GM10847 (cell line): Measurements from ENCODE around the gene TMEM164.

Source experiments
- POLR2A ChIP-seq: IDR thresholded peaks from 2 replicates; pipeline ENCODE4 v1.6.1; 2011; ENCODE audit not compliant: insufficient read length; ENCODE audit errors: extremely low read depth

The TMEM164 gene

DNA sequence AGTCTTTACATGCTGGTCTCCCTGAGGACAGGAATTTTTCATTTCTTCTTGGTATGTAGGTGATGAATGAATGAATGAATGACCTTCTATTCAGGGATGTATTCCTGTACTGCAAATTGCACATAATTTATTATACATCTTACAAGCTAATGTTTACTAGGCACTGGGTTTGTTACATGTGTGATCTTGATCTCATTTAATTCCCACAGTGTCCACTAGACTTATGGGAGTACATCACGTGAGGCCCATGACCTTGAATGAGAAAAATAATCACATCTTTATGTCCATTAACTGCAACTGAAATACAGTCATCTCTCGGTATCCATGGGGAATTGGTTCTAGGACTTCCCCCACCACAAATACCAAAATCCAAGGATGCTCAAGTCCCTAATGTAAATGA lies 150.3 kb downstream of the TMEM164 start:
- TF ChIP-seq POLR2A = no peak

DNA sequence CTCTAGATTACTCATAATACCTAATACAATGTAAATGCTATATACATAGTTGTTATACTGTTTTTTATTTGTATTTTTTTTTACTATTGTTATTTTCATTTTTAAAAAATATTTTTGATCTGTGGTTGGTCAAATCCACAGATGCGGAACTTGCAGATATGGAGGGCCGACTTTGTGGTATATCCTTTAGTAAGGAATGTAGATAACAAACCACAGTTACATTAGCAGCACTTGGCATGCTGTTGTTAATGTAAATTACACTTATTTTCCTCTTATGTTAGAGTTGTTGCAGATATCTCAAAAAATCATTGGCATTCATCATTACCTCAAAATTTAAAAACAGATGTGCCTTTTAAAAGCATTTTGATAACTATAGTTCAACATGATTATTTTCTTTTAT lies 151.0 kb downstream of the TMEM164 start:
- TF ChIP-seq POLR2A = no peak

DNA sequence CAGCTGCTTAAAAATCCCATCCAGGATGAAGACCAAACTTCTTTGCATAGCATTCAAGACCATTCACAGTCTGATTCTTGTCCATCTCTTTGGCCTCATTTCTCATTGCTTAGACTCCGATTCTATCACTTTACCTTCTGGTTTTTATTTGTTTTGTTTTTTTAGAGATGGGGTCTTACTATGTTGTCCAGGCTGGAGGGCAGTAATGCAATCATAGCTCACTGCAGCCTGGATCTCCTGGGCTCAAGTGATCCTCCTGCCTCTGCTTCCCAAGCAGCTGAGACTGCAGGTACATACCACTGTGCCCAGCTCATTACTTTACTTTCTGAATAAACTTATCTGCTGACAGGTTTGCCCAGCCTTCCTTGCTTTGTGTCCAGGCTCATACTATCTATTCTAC lies 152.8 kb downstream of the TMEM164 start:
- TF ChIP-seq POLR2A = no peak

DNA sequence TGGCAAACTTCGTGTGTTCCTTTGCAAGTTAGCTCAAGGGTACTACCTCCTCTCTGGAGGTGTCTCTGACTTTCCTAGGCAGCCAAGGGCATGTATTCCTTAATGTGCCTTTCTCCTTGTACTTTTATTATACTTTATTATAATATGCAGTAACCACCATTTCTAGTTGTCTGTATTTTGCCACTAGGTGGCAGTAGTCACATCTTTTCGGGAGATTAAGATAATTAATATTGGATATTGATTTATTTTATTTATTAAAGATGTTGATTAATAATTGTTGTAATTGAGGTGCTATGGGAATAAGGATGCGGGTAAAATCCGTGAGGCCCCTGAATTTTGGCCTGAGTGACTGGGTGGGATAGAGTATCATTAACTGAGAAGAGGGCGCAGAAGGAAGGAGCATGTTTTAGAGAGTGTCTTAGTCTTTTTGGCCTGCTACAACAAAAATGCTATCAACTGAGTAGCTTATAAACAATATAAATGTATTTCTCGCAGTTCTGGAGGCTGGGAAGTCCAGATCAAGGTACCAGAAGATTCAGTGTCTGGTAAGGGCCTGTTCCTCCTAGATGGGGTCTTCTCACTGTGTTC lies 153.3 kb downstream of the TMEM164 start:
- TF ChIP-seq POLR2A = no peak

DNA sequence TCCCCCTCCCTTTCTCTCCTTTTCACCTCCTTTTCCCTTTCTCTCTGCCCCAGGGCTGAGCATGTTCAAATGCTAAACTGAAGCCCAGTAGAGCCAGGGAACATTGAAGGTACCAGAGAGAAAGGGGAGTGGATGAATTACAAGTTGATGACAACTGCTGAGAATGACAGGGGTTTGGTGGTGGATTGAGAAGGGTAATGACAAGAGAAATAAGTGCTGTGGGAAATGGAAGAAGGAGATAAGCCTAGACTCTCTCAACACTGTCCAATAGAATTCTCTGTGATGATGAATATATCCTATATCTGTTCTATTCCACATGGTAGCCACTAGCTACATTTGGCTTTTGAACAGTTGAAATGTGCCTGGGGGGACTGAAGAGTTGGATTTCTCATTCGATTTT lies 154.5 kb downstream of the TMEM164 start:
- TF ChIP-seq POLR2A = no peak

DNA sequence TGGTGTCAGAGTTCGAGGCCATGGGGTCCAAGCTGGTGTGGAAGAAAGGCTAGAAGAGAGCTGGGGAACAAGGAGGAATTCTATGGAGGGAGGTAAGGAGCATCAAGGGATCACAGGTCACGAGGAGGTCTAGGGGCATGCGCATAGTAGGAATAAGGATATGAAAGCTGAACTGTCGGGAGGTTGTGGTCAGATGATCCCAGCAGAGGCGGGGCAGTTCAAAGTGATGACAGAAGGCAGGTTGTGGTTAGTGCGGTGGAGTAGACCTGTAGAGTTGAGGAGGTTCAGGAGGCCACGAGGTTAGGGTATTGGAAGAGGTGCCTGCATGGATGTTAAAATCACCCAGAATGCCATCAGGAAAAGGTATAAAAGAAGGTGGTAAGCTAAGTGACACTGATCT lies 156.3 kb downstream of the TMEM164 start:
- no peak for TF ChIP-seq POLR2A

DNA sequence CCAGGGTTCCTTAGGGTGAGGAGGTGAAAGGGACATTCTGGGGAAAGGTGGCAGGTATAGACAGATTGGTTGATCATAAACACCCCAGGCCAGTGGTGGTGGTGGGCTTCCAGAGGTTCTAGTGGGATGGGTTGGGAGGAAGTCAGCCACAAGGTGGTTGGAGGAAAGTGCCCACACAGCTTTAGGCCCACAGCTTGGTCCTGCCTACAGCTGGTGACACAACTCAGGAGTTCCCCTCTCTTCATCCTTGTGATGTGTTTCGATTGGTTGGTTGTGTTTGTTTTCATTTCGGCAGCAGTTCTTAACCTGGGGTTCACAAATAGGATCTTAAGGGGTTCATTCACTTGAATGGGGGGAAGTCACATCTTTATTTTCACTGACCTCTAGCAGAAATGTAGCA lies 157.0 kb downstream of the TMEM164 start:
- no peak for TF ChIP-seq POLR2A

DNA sequence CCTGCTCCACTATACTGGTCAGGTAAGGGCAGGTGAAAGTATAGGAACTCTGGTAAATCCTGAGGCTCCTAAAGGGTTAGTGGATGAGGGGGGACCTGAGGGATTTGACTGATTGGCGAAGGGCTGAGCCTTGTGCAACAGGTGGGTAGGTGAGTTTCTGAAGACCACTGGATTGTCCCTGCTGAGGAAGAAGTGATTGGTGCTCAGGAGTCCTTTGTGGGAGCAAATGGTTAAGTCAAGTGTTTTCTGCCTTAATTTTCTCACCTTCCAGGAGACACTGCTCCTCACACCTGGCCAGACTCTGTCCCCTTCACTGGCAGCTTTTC lies 158.4 kb downstream of the TMEM164 start:
- TF ChIP-seq POLR2A = no peak

DNA sequence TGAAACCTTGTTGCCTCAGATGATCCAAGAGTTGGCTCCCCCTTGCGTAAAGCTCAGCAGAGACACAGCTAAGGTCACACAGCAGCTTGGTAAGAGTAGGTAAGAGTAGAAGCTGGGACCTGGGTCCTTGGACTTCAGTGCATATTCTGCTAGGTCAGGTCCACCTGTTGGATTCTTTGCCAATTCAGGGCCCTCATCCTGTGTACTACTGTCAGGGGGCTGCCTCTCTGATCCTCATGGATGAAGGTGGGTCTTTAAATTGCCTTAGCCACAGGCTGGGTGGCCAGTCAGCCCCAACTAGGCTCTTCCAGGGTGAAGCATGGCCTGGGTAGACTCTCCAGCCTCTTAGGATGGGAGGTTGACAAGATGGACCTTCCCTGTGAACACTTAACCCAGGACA lies 159.2 kb downstream of the TMEM164 start:
- TF ChIP-seq POLR2A = no peak

DNA sequence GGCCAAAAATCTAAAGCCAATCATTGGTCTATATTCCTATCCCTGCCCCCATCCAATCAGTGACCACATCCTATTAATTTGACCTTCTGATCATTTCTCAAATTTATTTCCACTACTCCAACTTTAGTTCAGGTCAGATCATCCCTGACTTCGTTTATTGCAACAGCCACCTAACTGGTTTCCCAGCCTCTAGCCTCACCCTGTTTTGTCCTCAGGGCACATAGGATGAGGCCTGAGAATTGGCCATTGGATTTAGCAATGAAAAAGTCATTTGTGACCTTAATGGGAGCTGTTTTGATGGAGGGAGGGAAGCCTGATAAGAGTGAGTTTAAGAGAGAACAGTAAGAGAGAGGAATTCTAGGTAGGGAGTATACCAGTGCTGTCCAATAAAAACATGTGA lies 160.0 kb downstream of the TMEM164 start:
- TF ChIP-seq POLR2A = no peak

DNA sequence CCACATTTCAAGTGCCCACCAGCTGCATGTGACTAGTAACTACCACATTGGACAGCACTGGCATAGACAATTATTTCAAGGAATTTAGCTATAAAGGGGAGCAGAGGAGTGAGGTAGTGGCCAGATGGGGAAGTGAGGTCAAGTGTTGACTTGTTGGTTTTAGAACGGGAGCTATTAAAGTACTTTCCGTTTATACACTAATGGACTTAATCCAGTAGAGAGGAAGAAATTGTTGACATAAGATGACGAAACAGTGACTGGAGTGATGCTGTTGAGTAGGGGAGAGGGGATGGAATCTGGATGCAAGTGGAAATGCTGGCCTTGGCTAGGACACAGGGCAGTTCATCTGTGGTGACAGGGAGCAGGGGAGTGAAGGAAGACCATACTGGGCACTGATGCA lies 160.6 kb downstream of the TMEM164 start:
- no peak for TF ChIP-seq POLR2A

DNA sequence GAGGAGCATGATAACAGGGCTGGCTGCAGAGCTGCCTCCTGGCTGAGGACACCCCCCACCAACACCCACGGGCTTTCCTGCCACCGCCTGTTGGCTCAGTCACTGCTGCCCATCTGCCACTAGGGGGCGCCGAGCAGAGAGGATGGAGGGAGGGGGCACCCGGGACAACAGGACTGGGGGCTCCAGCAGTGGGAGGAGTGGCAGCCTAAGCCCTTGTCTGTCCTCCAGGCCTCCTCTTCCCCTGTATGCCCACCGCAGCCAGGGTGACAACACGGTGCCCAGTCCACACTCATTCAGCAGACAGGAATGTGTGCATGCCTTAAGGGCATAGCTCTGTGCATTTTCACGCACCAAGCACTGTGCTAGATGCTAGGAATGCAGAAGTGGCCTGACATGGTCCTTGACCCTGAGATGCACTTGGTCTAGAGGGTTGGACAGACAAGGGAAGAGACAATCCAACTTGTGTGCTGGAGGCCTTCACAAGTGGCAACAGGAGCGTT lies 165.1 kb downstream of the TMEM164 start:
- no peak for TF ChIP-seq POLR2A

DNA sequence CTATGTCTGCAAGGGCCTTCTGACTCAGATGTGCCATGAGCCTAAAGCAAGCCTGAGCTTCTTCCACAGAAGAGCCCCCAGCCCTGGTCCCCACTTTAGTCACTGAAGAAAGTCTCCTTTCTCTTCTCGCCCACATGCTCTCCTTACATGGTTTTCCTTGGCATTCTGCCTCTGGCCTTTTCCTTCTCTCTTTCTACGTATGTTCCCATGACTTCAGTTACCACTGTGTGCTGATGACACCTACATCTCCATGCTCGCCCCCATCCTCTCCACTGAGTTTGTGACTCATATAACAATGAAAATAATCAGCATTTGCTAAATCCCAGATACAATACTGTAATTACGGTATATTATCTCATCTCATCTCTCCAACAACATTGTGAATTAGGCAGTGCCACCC lies 165.7 kb downstream of the TMEM164 start:
- TF ChIP-seq POLR2A = no peak

DNA sequence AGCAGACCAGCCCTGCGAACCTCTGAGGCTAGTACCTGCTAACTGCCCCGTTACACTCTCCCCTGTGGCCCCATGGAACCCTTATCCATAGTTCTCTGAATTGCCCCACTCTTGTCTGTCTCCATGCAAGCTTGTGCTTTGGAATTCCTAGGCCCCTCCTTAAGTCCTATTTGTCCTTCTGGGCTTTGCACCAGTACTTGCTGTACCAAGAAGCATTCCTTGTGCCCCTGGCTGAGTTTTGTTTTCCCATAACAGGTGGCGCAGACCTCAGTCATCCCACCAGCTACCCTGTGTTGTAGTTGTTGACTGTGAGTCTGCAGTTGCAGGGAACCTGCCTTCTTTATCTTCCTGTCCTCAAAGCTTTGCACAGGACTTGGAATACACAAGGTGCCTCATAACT lies 167.1 kb downstream of the TMEM164 start:
- no peak for TF ChIP-seq POLR2A

DNA sequence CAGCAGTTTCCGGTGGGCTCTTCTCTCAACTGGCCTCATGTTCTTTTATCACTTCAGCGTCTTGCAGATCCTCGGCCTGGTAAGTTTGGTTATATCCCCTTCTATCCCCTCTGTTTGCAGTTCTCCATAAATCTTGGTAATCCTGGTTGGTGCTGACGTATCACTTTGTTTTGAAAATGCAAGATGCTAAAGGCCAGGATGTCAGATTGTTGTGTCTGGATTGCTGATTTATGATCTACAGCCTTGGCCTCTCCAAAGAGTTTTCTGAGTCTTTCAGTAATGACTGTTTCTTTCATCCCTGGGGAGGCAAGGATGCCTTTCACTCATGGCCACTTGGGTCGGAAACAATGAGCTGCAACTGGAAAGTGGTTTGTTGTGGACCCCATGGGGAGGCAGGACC lies 168.5 kb downstream of the TMEM164 start:
- no peak for TF ChIP-seq POLR2A

DNA sequence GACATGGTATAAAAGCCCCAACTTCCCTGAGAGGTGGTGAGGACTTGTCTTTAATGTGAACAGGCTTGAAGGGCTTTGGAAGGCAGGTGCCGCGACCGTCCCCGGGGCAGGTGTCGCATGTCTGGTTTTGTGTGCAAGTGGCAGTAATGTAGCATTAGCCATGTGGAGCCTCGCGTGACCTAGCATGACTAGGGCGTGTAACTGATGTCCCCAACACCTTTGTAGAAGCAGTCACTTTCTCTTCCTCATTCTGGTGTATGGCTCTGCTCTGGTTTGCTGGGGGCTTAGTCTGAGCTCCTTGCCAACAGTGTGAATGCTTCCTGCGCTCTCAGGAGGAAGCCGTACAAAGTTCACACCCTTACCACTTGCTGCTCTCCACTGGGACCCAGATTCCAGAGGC lies 169.3 kb downstream of the TMEM164 start:
- TF ChIP-seq POLR2A = no peak
